C4-2B (cell line): ENCODE data around the gene ABCC10.

Source experiments
- CTCF ChIP-seq: fragments of 450-650 bp; conservative IDR thresholded peaks from 2 replicates; pipeline ENCODE4 v1.5.1; 2017; ENCODE audit warnings: mild to moderate bottlenecking
- ZFX ChIP-seq: fragments of 450-650 bp; IDR thresholded peaks from 2 replicates; pipeline ENCODE4 v1.6.1; 2017

- no peak for TF ChIP-seq CTCF
- no peak for TF ChIP-seq ZFX
These were observed 10.4 kb upstream of the ABCC10 start for GRCh38 chr6:43416935-43417334.
